NCI-H524 treated with DMSO at 0.1 percent for 48 hours (cell line): ENCODE results near the gene SLC30A2.

Source experiments
- DNase-seq: peaks from one replicate; lab custom pipeline; 2025; lab: John Stamatoyannopoulos, UW

Gene SLC30A2

DNA sequence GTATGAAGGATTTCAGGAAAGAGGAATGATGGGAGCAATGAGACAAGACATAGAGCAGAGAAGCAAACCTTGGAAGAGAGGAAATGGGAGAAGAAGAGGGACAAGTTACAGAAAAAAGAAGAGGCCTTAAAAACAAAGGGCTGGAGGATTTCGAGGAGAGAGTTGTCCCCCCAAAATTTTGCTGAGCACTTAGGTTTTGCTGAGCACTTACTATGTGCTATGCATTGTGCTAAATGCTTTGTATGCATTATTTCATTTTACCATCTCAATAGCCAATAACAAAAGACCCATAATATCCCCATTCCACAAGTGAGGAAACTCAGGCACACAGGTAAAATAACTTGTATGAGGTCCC lies 24.0 kb upstream of the SLC30A2 start:
- DNase-seq, result no peak

- DNase-seq, result no peak
Measured at GRCh38 chr1:26067432-26067911, 21.6 kb upstream of the SLC30A2 start, which contains the start of gene TRIM63. TSS of gene TRIM63 (minus strand) at chr1:26067630. CDS start at chr1:26067494, 136 bp downstream.

GRCh38 chr1:26066857-26067256 lies 20.9 kb upstream of the SLC30A2 start:
- DNase-seq, result no peak

DNA sequence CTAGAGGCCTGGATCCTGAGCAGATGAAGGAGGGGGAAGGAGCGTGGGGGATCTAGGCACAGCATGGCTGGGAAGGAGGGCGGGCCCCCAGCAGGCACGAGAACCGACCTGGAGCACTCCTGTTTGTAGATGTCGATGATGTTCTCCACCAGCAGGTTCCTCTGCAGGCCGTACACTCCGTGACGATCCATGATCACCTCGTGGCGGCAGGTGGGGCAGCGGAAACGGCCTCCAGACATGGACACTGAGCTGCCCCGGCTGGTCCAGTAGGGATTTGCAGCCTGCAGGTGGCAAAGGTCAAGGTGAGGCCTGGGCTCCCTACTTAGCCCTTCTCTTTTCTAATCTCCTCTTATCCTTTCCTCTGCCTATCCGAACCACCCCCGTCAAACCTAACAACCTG lies 20.2 kb upstream of the SLC30A2 start:
- DNase-seq, result no peak

GRCh38 chr1:26064553-26064952 lies 18.6 kb upstream of the SLC30A2 start:
- DNase-seq, result no peak

GRCh38 chr1:26060832-26061574 lies 15.1 kb upstream of the SLC30A2 start:
- no peak for DNase-seq

DNA sequence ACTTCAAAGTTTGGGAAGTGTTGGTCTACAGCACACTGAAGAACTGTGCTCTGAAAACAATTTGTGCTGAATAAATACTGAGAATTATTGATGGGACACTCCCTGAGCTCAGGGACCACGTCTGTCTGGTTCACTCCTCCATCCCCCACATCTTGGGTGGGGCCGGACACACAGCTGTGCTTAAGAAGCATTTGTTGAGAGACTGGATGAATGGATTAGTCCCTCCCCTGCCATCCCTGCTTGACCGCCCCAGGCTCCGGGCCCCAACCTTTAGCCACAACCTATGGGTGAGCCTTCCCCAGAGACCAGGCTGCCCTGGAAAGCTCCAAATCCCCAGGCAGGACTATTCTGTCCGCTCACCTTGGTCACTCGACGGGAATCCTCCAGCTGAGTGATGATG lies 14.0 kb upstream of the SLC30A2 start:
- no peak for DNase-seq

GRCh38 chr1:26058052-26058595 lies 12.2 kb upstream of the SLC30A2 start:
- DNase-seq, result no peak

GRCh38 chr1:26057189-26057588 lies 11.3 kb upstream of the SLC30A2 start:
- DNase-seq, result no peak

DNA sequence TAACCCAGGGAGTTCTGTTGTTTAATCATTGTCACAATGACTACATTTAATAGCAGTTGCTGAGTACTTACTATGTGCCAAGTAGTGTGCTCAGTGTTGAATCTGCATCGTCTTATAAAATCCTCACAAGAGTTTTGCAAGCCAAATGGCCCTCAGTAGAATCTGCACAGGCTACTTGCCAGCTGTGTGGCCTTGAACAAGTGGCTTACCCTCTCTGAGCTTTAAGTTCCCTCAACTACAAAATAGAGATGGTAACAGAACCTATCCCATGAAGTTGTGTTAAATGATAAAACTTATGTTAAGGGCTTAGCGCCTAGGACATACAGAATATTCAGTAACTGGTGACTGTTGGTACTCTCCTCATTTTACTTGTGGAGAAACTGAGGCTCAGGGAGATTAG lies 9.1 kb upstream of the SLC30A2 start:
- no peak for DNase-seq

DNA sequence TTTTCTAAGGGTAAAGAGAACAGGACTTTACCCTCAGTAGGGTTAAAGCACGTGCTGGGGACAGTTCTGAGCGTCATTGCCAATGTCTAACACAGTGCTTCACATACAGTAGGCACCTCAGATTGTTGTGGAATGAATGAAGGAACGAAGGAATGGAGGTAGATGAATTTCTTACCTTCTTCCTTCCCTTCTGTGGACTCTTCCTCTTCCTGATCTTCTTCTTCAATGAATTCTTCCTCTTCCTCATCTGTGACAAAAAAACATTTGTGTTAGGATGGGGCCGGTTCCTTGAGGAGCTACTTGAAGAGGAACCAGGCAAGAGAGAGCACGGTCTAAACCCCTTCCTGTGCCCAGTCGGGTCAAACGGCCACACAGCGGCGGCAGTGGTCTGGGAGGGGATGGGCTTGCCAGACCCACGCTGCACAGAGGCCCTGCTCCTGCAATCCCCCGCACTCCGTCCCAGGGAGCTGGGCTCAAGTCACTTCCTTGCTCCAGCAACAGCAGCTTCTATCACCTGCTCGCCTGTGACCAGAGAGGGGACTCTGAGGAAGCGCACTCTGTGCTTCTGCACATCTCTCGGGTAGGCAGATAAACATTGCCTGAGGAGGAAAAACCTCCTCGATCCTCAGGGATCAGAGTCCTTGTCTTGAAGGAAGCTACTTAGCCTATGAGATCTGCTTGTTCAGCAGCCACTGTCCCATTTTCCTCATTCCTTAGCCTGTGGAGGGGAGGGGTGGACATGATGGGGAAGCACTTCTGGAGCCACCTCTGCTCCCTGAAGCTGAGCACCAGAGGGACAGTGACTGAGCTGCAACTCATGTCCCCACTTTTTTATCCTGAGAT lies 8.0 kb upstream of the SLC30A2 start:
- no peak for DNase-seq

DNA sequence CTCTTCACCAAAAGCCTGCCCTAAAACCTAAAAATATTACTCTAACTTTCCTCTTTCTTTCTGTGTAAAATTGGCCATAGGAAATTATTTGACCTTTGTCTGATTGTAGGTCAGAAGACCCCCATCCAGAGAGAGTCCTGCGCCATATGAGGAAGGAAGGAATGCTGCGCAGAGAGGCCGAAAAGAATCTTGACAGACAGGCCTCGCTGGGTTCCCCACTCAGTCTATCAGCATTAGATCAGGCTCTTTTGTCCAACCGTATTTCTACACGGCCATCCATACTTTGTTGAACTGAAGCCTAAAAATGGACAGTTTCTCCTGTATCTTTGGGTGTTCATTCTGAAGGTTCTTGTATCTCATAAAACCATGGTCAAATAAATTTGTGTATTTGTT lies 4.3 kb upstream of the SLC30A2 start:
- no peak for DNase-seq

- DNase-seq, result no peak
Measured at GRCh38 chr1:26049531-26050247, 3.8 kb upstream of the SLC30A2 start.

DNA sequence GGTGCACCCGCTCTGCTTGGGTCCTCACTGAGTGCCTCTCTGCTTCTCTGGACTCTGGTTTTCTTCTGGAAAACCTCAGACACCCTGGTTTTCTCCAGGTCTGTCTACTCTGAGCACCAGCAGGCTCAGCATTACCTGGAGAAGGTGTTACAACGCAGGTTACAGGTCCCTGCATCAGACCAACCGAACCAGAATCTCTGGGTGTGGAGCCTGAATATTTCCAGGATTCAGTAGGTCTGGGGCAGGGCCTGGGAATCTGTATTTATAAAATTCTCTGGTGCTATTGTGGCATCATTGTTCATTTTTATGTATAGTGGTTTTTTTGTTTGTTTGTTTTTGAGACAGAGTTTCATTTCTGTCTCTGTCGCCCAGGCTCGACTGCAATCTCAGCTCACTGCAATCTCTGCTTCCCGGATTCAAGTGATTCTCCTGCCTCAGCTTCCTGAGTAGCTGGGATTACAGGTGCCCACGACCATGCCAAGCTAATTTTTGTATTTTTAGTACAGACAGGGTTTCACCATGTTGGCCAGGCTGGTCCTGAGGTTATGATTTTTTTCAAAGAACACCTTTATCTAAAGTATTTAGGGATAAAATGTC lies 1.5 kb upstream of the SLC30A2 start:
- no peak for DNase-seq

DNA sequence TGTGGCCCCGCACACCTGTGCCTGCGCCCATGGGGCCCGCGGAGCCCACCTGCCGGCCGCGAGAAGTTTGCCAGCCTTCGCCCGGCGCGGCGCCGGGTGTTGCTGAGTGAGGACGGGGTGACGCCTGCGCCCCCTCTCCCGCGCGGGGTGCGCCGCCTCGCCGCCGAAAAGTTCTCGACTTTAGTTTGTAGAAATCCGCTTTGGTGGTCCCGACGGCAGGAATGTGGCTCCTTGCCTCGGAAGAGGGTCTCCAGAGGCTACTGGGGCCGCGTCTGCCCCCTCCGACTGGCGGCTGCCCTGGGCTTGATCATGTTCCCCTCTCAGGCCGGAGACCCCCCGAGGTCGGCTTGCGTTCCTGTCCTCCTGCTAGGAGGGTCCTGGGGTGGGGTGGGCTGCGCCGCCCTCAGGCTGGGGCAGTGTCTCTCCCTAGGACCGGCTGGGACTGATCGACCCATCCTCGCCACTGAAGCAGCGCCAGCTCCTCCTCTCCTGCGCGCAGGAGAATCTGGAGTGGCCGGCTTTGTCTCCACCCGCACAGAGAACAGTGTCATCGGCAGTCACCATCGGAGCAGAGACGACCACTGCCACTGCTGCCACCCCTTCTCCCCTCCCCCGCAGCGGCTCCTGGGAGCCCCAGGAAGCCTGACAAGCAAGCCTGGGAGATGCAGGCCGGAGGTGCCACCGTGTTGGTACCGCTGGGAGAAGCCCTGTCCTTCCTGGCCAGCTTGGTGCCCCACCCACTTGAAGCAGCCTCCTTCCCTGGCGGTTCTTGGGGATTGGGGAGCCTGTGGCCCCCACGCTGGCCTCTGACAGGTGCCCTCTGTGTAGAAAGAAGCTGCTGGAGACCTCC lies 553 bp upstream of the SLC30A2 start:
- no peak for DNase-seq

DNA sequence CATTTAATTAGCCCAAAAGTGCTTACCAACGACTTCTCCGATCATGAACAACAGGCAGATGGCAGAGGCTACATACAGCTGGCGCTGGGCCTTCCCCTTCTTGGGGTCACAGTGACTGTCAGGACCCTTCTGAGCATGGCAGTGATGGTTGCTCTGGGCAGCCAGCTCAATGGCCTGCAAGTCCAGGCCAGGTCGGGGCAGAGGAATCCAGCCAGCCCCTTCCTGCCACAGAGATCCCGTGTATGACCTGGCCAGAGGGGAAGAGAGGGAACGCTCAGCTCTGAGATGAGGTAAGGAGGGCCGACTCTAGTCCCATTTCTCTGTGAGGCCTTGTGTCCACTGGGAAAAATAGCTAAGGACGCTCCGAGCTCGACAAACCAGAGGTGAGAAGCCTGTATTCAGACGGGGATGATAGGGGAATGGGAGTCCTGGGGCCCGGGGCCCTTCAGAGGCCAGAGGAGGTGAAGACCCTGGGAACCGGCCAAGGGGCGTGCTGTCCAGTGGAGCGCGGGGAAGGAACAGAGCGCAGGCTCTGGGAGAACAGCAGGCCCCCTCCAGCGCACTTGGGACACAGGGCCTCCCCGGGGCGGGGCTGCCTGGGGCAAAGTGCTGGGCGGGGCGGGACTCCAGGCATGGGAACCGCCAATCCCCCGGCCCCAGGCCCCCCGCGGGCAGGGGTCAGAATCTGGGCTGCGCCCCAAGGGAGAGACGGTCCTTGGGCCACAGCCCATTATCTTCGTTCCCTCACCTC lies 772 bp downstream of the SLC30A2 start:
- no peak for DNase-seq

DNA sequence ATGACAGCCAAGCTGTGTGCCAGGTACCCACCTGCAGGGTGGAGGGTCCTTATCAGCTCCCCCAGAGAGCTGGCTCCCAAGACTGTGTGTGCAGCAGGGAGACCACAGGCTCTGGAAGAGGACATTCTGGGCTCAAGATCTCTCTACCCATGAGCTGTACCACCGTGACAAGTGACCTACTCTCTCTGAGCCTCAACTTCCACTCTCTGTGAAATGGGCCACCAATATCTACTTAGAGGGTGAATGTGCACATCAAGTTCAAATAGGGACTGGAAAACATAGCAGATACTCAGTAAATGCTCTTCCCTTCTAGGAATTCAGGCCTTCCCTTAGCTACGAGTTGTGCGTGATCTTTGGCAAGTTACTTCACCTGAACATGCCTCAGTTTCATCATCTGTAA lies 1.5 kb downstream of the SLC30A2 start:
- no peak for DNase-seq

DNA sequence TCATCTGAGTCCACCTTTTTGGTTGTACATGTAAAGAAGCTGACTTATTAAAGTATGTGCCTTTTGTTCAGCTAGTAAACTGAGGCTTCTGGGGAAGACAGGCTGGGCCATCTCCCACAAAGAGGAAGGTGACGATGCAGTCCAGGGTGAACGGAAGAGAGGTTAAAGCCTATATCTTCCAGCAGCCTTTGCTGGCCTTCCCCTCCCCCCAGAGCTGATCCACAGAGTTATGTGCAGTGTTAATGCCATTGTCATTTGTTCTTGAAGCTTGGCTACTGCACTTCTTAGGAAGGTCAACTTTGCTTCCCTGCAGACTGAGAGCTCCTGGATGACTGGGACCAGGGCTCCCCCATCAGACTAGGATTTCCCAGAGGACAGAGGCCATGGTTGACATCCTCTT lies 2.2 kb downstream of the SLC30A2 start:
- DNase-seq, result no peak

DNA sequence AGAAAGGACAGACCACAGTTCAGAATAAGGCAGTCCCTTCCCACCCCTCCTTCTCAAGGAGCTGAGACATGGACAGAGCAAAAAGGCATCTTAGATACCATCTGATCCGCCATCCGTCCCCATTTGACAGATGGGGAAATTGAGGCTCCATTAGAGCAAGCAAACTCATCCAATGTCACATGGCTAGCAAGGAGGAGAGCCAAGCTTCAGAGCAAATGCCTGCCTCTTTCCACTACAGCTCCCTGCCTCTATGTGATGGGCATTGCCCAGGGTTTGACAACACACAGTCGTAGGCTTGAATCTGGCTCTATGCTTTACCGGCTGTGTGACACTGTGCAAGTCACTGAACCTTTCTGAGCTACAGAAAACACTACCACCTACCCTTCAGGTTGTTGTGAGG lies 3.9 kb downstream of the SLC30A2 start:
- no peak for DNase-seq

GRCh38 chr1:26041401-26041800 lies 4.5 kb downstream of the SLC30A2 start:
- no peak for DNase-seq
